ENCODE data around the gene ZKSCAN2.

The ZKSCAN2 gene

DNA sequence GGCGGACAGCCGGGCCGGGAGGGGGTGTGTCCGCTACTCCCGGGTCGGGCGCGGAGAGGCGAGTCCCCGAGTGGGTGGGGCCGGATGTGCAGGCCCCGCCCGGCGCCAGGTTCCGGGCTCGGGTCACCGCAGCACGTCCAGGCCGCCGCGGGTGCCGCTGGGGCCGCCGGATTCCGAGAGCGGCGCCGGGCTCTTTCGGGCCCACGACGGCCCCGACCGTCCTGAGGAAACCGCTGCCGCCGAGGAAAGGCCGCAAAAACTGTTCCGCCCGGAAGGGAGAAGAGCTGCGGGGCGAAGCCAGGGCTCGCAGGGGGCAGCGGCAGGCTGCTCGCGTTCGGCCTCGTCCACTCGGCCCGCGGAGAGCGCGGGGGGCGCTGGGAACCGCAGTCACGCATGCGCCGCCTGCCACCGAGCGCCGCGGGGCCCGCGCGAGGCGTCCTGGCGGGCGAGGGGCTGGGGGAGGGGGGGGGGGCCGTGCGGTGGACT, at the start of gene ZKSCAN2:
Gene ZKSCAN2 (minus strand): TSS at position 376 of the 486 bp plus-strand sequence. CDS start 718 bp downstream, outside the sequence.
- DNase-seq (ENCODE audit: low read depth) = peak; percentile 69
- peak within 1 kb of the TSS; percentile 88 for H3K4me3 ChIP-seq (ENCODE audit: low read depth, low read length)

DNA sequence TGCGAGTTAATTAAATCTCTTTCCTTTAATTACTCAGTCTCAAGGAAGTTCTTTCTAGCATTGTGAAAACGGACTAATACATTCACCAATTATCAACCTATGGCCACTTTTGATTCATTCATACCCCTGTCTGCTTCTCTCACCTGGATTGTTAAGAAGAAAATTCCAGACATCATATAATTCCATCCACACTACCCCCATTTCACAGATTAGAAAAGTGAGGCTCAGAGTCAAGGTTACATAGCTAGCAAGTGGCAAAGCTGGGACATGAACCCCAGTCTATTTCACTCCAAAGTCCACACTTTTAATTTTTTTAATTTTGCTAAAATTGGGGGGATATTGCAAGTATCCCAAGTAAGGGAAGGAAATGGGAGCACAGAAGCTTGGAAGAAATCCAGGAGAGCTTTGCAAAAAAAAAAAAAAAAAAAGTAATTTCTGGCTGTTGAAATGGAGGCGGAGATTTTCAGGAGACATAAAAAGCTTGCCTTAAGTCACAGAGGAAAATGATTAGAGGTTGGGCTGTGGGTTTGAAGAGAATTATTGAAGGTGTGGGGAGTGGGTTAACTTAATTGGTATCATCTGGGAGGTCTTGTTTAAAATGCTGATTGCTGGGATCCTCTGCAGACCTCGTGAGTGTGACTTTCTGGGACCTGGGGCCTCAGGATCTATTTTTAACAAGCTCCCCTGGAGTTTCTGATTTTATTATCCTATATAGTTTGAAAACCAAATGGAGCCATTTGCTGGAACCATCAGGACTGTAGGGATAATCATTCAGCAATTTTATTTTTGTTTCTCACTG, 42.3 kb upstream of the ZKSCAN2 start:
- DNase-seq (ENCODE audit: low read depth) = no peak
- H3K4me3 ChIP-seq (ENCODE audit: low read depth, low read length) = no peak overlapping the region

DNA sequence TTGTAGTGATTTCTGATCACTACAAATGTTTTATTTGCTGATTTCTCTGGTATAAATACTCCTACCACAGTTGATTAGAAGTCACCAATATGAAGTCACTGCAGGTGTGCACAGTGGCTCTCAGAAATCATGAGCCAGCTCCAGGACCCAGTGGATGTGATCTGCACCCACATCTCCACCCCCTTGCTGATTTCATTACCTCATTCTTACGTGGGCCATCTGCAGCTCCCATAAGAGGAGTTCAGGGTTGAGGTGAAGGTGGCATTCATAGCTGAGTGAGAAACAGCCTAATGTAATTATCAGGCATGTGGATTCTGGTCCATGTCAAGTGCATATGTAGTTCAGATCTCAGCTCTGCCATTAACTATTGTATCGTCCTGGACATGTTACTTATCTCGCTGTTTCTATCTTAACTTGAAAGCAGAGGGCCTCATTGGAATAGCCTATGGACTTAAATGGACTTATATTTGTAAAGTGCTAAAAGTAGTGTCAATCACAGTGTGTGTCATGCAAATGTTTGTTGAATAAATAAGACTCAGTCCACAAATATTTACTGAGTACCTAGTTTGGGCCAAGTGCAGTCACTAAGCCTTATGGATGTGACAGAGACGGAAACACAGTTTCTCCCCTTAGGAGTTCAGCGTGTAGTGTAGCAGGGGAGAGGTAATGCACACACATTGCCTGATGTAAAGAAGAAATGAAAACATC, 40.7 kb upstream of the ZKSCAN2 start:
- H3K4me3 ChIP-seq (ENCODE audit: low read depth, low read length) = no peak overlapping the region
- no peak for DNase-seq (ENCODE audit: low read depth)

DNA sequence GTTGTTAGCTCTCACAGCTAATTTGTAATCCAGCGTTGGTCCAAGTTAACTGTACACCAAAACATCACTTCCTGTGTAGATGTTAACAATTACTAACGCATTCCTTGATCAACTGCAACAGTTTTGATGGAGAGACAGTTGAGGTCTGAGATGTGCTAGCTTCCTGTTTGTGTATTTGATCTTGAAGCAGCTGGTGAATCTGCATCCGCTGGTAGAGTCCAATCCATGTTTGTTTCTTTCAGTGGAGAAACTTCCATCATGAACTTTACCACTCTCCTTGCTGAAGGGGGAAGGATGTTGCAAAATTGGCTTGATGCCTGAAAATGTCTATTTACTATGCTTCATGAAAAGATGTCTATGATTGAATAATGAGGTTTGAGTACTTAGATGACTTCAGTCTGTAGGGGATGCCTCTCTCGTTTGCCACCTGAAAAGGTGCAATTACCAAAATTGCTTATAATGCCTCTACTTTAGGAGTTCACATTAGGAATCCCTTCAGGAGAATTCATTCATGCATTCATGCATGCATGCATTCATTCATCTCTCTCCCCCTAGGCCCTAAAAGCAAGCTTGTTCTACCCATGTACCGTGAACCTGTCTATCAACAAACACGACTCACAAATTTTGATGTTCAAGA, 39.6 kb upstream of the ZKSCAN2 start:
- H3K4me3 ChIP-seq (ENCODE audit: low read depth, low read length) = no peak overlapping the region
- no peak for DNase-seq (ENCODE audit: low read depth)

DNA sequence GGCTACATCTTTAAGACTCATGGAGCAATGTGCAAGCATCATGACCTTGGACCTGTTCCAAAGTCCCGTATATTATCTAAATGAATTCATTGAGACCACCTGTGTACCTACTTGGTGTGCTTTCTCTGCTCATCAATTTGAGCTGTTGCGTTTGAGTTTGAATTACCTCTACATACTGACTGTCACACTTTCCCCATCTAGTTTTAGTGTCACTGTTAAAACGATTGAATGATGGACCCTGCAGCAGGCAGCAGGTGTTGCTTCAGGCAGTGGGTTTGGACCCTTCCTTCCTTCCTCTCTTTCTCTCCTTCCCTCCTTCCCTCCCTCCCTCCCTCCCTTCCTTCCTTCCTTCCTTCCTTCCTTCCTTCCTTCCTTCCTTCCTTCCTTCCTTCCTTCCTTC, 33.9 kb upstream of the ZKSCAN2 start:
- H3K4me3 ChIP-seq (ENCODE audit: low read depth, low read length) = no peak overlapping the region
- DNase-seq (ENCODE audit: low read depth) = no peak

DNA sequence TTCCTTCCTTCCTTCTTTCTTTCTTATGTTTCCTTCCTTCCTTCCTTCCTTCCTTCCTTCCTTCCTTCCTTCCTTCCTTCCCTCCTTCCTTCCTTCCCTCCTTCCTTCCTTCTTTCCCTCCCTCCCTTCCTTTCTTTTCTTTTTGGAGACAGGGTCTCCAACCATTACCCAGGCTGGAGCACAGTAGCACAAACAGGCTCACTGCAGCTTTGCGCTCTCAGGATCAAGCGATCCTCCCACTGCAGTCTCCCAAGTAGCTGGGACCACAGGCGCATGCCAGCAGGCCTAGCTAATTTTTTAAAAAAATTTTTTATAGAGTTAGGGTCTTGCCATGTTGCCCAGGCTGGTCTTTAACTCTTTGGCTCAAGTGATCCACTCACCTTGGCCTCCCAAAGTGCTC, 31.8 kb upstream of the ZKSCAN2 start:
- DNase-seq (ENCODE audit: low read depth) = no peak
- H3K4me3 ChIP-seq (ENCODE audit: low read depth, low read length) = no peak overlapping the region

DNA sequence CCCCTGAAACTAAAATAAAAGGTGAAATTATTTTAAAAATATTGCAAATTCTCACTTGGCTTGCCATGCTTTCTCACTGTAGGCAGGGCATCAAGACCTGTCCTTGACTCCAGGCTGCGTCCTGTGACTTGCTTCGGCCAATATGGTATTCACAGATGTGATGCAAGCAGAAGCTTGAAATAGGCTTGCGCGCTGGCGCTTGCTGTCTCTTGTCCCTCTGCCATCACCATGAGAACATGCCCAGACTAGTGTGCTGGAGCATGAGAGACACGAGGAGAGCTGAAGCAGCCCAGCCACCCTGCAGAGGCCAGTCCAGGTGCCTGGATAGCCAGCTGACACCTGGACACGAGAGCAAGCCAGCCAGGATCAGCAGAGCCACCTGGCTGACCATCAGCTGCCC, 21.8 kb upstream of the ZKSCAN2 start:
- H3K4me3 ChIP-seq (ENCODE audit: low read depth, low read length) = no peak overlapping the region
- DNase-seq (ENCODE audit: low read depth) = no peak

DNA sequence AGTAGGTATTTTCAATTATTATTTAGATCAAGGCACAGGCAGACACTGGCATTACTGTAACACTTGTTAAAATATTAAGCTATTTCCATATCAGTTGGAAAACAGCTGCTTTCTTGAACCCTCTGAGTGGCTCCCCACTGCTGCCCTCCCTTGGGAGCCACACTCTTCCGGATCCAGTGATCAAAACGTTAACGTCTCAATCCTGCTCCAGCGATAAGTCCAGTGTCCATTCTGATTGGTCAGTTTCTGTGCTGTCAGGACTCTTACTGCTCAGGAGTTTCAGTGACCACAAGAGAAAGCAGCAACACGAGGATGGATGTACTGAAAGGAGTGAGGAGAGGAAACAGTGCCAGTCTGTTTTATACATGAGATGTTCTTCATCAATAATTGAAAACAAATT, 13.8 kb upstream of the ZKSCAN2 start:
- no peak for DNase-seq (ENCODE audit: low read depth)
- no peak overlapping the region for H3K4me3 ChIP-seq (ENCODE audit: low read depth, low read length)

DNA sequence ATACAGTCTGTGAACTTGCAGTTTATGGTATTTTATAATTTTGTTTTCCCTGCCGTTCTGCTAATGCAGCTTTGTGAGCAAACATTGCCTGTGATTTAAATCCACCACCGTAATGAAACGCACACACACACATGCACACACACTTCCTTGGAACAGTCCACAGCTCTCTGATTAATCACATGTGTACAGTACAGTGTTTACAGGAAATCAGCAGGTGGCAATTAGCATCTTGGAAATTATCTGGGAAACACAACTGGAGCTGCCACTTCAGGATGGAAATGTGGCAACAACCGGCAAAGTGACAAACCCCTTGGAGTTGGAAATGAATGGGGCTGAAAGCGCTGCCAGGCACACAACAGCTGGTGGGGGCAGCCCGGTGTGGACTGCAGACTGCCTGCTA, 12.9 kb upstream of the ZKSCAN2 start:
- DNase-seq (ENCODE audit: low read depth) = no peak
- no peak overlapping the region for H3K4me3 ChIP-seq (ENCODE audit: low read depth, low read length)

DNA sequence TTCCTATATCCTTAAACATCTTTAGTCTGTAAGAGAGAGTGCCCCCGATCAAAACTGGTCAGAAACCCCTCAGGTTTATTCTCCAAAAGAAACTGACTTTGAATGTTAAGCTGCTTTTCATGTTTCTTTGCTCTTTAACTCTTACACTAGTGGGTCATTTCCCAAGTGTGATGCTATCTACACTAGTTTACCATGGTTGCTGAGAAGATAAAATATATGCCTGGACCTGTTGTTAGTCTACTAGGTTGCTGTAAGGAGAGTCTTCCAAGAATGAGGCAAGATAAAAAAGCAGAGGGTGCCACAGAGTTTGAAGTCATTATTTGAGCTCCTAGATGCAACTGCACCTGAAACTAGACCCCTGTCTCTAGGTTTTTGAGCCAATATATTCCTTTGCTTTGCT, 12.2 kb upstream of the ZKSCAN2 start:
- DNase-seq (ENCODE audit: low read depth) = no peak
- no peak overlapping the region for H3K4me3 ChIP-seq (ENCODE audit: low read depth, low read length)

DNA sequence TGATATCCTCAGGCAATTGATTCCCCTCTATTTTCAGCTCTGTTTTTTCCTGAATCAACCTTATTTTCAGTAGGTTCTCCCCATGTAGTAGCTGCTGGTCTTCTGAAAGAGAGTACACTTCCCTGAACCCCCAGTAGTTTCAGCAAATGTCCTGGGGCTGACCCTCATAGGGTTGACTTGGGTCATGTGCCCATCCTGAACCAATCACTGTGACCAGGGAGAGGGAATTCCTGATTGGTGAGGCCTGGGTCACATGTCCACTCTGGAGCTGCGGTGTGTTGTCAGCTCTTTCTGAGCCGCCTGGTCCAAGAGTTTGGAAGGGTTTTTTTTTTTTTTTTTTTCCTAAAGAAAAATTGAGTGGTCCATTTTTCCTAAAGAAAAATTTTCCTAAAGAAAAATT, 8.3 kb upstream of the ZKSCAN2 start:
- no peak overlapping the region for H3K4me3 ChIP-seq (ENCODE audit: low read depth, low read length)
- no peak for DNase-seq (ENCODE audit: low read depth)

DNA sequence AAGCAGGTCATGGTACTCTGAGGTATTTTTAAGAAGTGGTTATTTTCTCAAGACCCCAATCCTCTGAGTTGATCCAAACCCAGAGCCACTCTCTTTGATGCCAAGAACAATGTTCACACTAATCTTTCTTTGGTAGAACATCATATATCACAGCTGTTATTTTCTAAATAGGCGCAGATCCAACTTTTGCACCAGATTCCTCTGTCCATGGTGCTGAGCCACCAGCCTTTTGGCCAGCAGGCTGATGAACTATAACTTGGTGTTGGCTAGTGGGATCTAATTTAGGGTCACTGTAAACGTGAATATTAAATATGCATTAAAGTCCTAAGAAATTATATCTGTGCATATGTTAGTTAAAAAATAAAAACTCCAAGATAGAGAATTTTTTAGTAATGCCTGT, 7.0 kb upstream of the ZKSCAN2 start:
- DNase-seq (ENCODE audit: low read depth) = no peak
- no peak overlapping the region for H3K4me3 ChIP-seq (ENCODE audit: low read depth, low read length)

DNA sequence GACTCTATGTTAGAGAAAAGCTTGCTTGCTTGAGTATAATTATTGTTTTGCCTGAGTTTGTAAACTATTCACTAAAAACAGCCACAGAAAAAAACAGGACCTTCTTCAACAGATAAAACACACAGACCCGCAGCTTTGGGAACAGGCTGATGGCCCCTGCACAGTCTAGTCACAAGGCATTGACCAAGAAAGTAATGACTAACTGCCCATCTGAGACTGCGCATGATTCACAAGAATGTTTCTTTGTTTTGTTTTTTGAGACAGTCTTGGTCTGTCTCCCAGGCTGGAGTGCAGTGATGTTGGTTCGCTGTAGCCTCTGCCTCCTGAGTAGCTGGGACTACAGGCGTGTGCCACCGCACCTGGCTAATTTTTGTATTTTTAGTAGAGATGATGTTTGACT, 2.8 kb upstream of the ZKSCAN2 start:
- DNase-seq (ENCODE audit: low read depth) = no peak
- H3K4me3 ChIP-seq (ENCODE audit: low read depth, low read length) = no peak overlapping the region

DNA sequence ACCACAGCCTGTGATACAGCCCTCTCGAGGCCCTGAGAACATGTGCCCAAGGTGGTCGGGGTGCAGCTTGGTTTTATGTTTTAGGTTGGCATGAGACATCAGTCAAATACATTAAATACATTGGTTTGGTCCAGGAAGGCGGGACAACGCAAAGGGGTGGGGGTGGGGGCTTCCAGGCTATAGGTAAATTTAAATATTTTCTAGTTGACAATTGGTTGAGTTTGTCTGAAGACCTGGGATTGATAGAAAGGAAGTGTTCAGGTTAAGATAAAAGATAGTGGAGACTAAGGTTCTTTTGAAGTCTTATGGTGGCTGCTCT, 1.2 kb upstream of the ZKSCAN2 start:
- no peak for DNase-seq (ENCODE audit: low read depth)
- peak overlapping the region; percentile 88 for H3K4me3 ChIP-seq (ENCODE audit: low read depth, low read length)

DNA sequence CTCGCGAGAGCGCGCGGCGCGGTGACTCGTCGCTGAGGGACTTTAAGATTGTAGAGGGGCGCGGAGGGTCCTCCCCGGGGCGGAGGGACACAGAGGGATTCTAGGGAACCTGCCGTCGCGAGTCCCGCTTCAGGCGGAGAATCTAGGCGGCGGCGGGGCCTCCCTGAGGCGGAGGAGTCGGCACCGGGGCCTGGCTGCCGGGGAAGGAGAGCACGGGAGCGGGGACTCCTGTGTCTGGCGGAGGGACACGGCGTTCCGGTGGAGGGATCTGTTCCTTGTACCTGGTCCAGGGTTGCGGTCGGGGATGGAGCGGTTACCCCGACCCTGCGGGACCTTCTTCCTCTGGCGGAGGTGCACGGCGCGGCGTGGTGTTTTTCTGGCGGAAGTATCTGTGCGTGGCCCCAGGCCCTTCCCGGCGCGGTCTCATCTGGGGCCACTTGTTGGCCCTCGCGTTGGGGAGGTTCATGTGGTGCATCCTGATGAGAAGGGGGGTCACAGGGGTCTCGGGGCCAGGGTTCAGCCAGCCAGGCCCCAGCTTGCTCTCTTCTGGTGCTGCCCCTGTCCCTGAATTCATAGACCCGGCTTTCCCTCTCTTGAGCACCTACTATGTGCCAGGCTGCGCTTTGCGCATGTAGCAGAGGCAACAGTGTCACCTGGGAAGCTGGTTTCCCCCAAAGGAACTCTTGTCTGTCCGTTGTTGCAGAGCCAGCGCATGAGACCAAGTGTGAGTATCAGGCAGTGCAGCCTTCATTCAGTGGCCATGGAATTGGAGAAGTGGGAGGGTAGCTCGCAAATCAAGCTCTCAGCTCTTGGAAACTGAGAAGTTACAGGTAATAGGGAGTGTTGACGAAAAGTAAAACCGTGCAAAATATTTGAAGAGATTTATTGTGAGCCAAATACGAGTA, 563 bp upstream of the ZKSCAN2 start:
- H3K4me3 ChIP-seq (ENCODE audit: low read depth, low read length) = peak overlapping the region; percentile 88
- DNase-seq (ENCODE audit: low read depth) = peak; percentile 72

DNA sequence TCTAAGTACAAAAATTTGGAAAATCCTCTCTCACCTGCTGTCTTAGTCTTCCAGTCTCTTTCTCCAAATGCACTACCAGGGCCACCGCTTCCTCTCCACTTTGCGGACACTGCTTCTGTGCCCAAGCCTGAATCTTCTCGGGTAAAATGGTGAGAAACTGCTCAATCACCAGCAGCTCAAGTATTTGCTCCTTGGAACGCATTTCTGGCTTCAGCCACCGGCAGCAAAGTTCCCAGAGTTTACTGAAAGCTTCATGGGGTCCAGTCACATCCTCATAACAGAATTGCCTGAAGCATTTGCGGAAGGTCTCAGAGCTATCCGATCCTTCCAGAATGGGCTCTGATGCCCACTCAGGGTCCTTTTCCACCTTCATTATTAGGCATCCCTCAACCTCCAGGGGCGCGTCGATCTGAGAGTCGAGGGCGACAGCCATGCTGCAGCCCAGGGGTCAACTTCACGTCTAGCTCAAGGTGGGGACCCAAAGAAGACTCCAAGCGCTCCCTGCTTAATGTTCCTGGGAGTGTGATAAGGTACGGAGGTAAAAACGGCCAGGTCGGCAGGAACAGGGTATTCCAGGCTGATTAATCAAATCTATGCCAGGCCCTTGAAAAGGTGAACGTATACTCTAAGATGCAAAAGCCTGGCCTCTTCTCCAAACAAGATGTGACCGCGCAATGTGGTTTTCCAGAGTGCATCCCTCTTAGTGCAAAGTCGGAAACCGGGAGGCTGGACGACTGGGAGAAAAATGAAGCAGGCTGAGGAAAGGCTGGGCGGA, 763 bp downstream of the ZKSCAN2 start:
- peak overlapping the region; percentile 88 for H3K4me3 ChIP-seq (ENCODE audit: low read depth, low read length)
- no peak for DNase-seq (ENCODE audit: low read depth)

DNA sequence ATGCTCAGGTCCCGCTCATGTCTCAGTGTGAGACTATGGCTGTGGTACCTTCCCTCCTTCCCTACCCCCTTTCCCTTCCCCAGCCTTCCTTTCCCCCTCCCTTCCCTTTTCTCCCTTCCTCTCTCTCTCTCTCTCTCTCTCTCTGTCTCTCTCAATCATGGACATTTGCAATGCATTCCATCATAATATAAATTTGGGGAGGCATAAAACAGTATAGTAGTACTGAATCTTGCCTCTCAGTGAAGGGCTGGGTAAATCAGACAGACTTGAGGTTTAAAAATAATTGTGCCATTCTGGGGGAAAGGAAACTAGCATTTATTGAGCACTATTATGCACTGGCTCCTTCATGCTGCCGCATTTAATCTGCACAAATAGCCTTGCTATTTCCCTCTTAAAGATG, 4.3 kb downstream of the ZKSCAN2 start:
- no peak overlapping the region for H3K4me3 ChIP-seq (ENCODE audit: low read depth, low read length)
- no peak for DNase-seq (ENCODE audit: low read depth)

DNA sequence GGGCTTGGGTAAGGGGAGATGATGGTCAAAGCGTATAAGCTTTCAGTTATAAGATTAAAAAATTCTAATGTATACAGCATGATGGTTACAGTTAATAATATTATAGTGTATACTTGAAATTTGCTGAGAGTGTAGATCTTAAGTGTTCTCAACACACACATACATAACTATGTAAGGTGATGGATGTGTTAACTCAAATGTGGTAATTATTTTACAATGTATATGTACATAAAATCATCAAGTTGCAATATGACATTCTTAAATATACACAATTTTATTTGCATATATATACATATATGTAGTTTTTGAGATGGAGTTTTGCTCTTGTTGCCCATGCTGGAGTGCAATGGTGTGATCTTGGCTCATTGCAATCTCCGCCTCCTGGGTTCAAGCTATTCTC, 7.2 kb downstream of the ZKSCAN2 start:
- DNase-seq (ENCODE audit: low read depth) = no peak
- no peak overlapping the region for H3K4me3 ChIP-seq (ENCODE audit: low read depth, low read length)

DNA sequence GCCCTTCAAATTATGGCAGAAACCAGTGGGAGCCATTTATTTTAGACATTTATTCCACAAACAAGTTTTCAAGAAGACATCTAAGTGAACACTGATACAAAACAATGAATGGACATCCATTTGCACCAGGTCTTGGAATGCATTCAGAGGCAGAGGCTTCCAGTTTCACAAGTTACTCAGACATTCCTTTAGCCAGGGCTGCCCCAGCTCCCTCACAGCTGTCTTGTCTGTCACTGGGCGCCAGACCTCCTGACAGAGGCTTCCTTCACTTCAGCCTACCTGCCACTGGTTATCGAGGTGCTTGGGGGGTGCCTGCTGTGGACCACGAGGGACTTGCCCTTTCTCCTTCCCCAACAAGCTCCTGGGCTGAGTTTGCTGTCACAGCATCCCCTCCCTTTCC, 21.7 kb downstream of the ZKSCAN2 start:
- H3K4me3 ChIP-seq (ENCODE audit: low read depth, low read length) = no peak overlapping the region
- DNase-seq (ENCODE audit: low read depth) = peak; percentile 8

Data from skeletal muscle cell (primary cell).